ENCODE data around the gene TIAM1.

- TF ChIP-seq CTCF (IDR thresholded peaks at IDR 0.05) (no peak), POLR2A (IDR thresholded peaks at IDR 0.05) (no peak)
These were observed 65.4 kb downstream of the TIAM1 start for GRCh38 chr21:31278511-31279130.

Measured in heart left ventricle (tissue), 13 donors.